A673 (cell line): ENCODE data around the gene FASTKD2.

Experiments
- CTCF ChIP-seq: fragments of 300-800, 200-600 bp; sonication (generic); conservative IDR thresholded peaks from 2 replicates; pipeline ENCODE4 v1.5.1; 2017; ENCODE audit warnings: low read depth, mild to moderate bottlenecking, antibody characterized with exemption, low read length, moderate library complexity, mixed read lengths
- EZH2 ChIP-seq: fragments of 200-600 bp; sonication (generic); IDR thresholded peaks from 2 replicates; pipeline ENCODE4 v1.6.1; 2017; ENCODE audit warnings: borderline replicate concordance, low read depth, mild to moderate bottlenecking, mixed read lengths, antibody characterized with exemption, low read length; ENCODE audit not compliant: poor library complexity, severe bottlenecking

DNA sequence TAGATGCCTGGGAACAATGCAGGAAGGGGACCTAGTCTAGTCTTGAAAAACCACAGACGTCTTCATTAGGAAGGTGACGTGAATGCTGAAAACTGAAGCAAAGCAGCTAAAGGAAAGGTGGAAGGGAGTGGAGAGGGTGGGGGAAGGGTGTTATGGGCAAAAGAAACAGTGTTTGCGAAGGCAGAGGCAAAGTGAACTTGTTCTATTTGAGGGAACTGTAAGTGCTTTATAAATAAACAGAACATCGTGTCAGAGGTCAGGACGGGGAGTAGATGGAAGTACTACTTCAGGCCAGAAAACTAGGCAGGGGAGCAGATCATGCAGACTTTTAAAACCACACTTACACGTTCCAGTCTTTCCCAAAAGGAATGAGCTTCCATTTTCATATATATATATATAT, 57.8 kb downstream of the FASTKD2 start:
- TF ChIP-seq CTCF (no peak), EZH2 (no peak)
